ENCODE data around the gene AANAT. TPM values are rescaled to one million over a fixed set of nuclear protein-coding genes. Genes with fewer than 3 reads are reported as not detected.
"Not testable (repeated sequence)": the region's sequence is repeated elsewhere in the genome, so short reads cannot be mapped to it uniquely, and the experiment has no call there.

The AANAT gene
- total RNA-seq, 6 experiments from 2014 or later: not detected

GRCh38 chr17:76511668-76512365 lies 44.4 kb downstream of the AANAT start:
- intact Hi-C loops (cut with DNase I): no loop called here
- Histone ChIP-seq H3K4me3 (no peak overlapping the region), H3K9me3 (no peaks in the 10 kb centered on the region), H3K27ac (no peak overlapping the region), H3K27me3 (no peaks in the 10 kb centered on the region), H3K4me1 (no peaks in the 10 kb centered on the region), H3K36me3 (no peaks in the 10 kb centered on the region)
- ATAC-seq (peak in 2 of 4 donors; percentile 18 to 22), DNase-seq (no peak)
- TF ChIP-seq, protein P1, sequence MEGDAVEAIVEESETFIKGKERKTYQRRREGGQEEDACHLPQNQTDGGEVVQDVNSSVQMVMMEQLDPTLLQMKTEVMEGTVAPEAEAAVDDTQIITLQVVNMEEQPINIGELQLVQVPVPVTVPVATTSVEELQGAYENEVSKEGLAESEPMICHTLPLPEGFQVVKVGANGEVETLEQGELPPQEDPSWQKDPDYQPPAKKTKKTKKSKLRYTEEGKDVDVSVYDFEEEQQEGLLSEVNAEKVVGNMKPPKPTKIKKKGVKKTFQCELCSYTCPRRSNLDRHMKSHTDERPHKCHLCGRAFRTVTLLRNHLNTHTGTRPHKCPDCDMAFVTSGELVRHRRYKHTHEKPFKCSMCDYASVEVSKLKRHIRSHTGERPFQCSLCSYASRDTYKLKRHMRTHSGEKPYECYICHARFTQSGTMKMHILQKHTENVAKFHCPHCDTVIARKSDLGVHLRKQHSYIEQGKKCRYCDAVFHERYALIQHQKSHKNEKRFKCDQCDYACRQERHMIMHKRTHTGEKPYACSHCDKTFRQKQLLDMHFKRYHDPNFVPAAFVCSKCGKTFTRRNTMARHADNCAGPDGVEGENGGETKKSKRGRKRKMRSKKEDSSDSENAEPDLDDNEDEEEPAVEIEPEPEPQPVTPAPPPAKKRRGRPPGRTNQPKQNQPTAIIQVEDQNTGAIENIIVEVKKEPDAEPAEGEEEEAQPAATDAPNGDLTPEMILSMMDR (IDR thresholded peaks at IDR 0.05): no peak
- TF ChIP-seq POLR2A (IDR thresholded peaks at IDR 0.05): no peak
- WGBS (ENCODE audit: insufficient coverage, low coverage, low lambda C conversion rate, missing lambda C conversion rate): 71% methylated on average over 10 of the region's 13 CpGs

- H3K9me3 ChIP-seq: no peaks in the 10 kb centered on the region
- H3K4me1 ChIP-seq: no peaks in the 10 kb centered on the region
- no peak overlapping the region for H3K27ac ChIP-seq
- no peaks in the 10 kb centered on the region for H3K27me3 ChIP-seq
- H3K36me3 ChIP-seq: no peaks in the 10 kb centered on the region
- intact Hi-C loops (cut with DNase I): no loop called here
- TF ChIP-seq, protein P1 (IDR thresholded peaks at IDR 0.05): no peak
- TF ChIP-seq POLR2A (IDR thresholded peaks at IDR 0.05): no peak
- ATAC-seq (peak in 2 of 4 donors; percentile 6 to 7), DNase-seq (no peak)
- H3K4me3 ChIP-seq: no peak overlapping the region
- WGBS (ENCODE audit: insufficient coverage, low coverage, low lambda C conversion rate, missing lambda C conversion rate): 31% methylated on average over 4 of the region's 22 CpGs
These were observed 45.2 kb downstream of the AANAT start for GRCh38 chr17:76512366-76513305.

- Histone ChIP-seq H3K27ac (no peak overlapping the region), H3K9me3 (no peaks in the 10 kb centered on the region), H3K4me1 (no peaks in the 10 kb centered on the region), H3K4me3 (no peak overlapping the region), H3K27me3 (no peaks in the 10 kb centered on the region), H3K36me3 (no peaks in the 10 kb centered on the region)
- TF ChIP-seq, protein P1 (IDR thresholded peaks at IDR 0.05): no peak
- no peak for TF ChIP-seq POLR2A (IDR thresholded peaks at IDR 0.05)
- 50% methylated on average over 2 of the region's 6 CpGs for WGBS (ENCODE audit: insufficient coverage, low coverage, low lambda C conversion rate, missing lambda C conversion rate)
- DNase-seq (no peak), ATAC-seq (no peak)
- intact Hi-C loops (cut with DNase I): no loop called here
These were observed 45.9 kb downstream of the AANAT start for GRCh38 chr17:76513306-76513692.

- ATAC-seq; DNase-seq; H3K36me3 ChIP-seq; intact Hi-C loops (cut with DNase I); H3K27me3 ChIP-seq; H3K27ac ChIP-seq; H3K4me3 ChIP-seq; H3K9me3 ChIP-seq; H3K4me1 ChIP-seq: not testable (repeated sequence)
- WGBS (ENCODE audit: insufficient coverage, low coverage, low lambda C conversion rate, missing lambda C conversion rate): 90% methylated on average over 4 of the region's 6 CpGs
These were observed 47.0 kb downstream of the AANAT start for GRCh38 chr17:76514355-76514754.

Data from right lobe of liver (tissue), 6 donors.